Activated T-helper 17 cell treated with anti-CD3 and anti-CD28 coated beads, Interleukin-2, amount 50 U/mL, for 72 hours (primary cell): ENCODE data around the gene EREG. TPM values are rescaled to one million over a fixed set of nuclear protein-coding genes. Genes with fewer than 3 reads are reported as not detected.
"Not testable (repeated sequence)": the region's sequence is repeated elsewhere in the genome, so short reads cannot be mapped to it uniquely, and the experiment has no call there.

Experiments used
- ATAC-seq: fragments of 150-1000 bp; cut with Tn5 transposase; replicated peaks from 2 replicates; pipeline ENCODE4 v1.10.0; 2021; ENCODE audit warnings: mild to moderate bottlenecking, moderate library complexity
- H3K27ac Mint-ChIP-seq: one replicate; pipeline ENCODE4 v1.8.0; 2022; ENCODE audit warnings: mixed read lengths
- H3K27me3 Mint-ChIP-seq: one replicate; pipeline ENCODE4 v1.8.0; 2022; ENCODE audit warnings: mixed read lengths
- H3K36me3 Mint-ChIP-seq: one replicate; pipeline ENCODE4 v1.8.0; 2022; ENCODE audit warnings: low read depth, mild to moderate bottlenecking, mixed read lengths
- H3K4me1 Mint-ChIP-seq: one replicate; pipeline ENCODE4 v1.8.0; 2022; ENCODE audit warnings: mixed read lengths
- H3K4me3 Mint-ChIP-seq: one replicate; pipeline ENCODE4 v1.8.0; 2022; ENCODE audit warnings: mild to moderate bottlenecking, mixed read lengths
- H3K9me3 Mint-ChIP-seq: one replicate; pipeline ENCODE4 v1.8.0; 2022; ENCODE audit warnings: mixed read lengths
- total RNA-seq, 2 donors: library from RNA; stranded (reverse); gene quantifications; one replicate each; pipeline ENCODE4 v1.2.3, GENCODE V29; 2022

The EREG gene
- total RNA-seq, 2 donors from 2014 or later: not detected

DNA sequence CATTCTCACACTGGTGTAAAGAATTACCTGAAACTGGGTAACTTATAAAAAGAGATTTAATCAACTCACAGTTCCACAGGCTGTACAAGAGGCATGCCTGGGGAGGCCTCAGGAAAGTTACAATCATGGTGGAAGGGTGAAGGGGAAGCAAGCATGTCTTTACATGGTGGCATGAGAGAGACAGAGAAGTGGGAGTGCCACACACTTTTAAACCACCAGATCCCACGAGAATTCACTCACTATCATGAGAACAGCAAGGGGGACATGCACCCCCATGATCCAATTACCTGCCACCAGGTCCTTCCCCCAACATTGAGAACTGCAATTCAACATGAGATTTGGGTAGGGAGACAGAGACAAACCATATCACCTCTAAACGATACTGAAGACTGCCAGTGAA lies 33.7 kb upstream of the EREG start:
- Mint-ChIP-seq H3K36me3 (no peaks in the 10 kb centered on the region), H3K27ac (no peak overlapping the region), H3K9me3 (no peaks in the 10 kb centered on the region), H3K4me1 (peaks cover 4% of the 10 kb centered on the region), H3K4me3 (no peak overlapping the region), H3K27me3 (peaks cover 23% of the 10 kb centered on the region)
- ATAC-seq: no peak

DNA sequence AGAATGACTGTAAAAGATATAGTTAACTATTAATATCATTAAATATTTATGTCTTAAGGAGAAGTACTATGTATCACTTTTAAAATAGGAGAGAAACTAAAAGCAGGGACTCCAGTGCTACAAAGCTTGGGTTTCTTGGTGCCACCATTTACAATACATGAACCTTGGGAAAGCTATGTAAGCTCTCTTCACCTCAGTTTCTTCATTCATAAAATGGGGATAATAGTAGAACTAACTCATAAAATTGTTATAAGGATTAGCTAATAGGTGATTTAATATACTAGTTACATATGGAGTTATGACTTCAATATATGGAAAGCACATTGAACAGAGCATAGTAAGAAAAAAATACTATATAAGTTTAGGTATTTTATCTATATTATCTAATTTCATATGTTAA lies 33.0 kb upstream of the EREG start:
- Mint-ChIP-seq H3K4me1 (peaks cover 4% of the 10 kb centered on the region), H3K4me3 (no peak overlapping the region), H3K27me3 (peaks cover 23% of the 10 kb centered on the region), H3K27ac (no peak overlapping the region), H3K36me3 (no peaks in the 10 kb centered on the region), H3K9me3 (no peaks in the 10 kb centered on the region)
- no peak for ATAC-seq

DNA sequence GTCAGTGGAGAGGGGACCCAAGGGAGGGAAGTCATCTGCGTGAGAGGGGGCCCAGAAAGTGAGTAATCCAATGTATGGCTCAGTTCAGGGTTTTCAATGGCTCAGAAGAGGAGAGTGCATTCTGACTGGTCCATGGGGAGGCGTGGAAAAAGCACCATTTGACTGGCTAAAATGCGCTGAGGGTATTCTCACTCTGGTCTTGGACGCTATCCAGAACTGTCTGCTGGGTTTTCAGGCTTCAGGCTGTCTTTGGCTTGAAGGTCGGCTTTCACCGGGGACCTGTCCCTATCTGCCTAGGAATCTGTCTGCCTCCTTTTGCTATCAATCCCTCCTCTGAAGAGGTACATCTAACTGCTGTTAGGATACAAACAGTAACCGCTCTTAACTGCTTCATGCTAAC lies 30.3 kb upstream of the EREG start:
- Mint-ChIP-seq H3K4me1 (peaks cover 4% of the 10 kb centered on the region), H3K36me3 (no peaks in the 10 kb centered on the region), H3K9me3 (no peaks in the 10 kb centered on the region), H3K4me3 (no peak overlapping the region), H3K27me3 (peaks cover 18% of the 10 kb centered on the region), H3K27ac (no peak overlapping the region)
- no peak for ATAC-seq

DNA sequence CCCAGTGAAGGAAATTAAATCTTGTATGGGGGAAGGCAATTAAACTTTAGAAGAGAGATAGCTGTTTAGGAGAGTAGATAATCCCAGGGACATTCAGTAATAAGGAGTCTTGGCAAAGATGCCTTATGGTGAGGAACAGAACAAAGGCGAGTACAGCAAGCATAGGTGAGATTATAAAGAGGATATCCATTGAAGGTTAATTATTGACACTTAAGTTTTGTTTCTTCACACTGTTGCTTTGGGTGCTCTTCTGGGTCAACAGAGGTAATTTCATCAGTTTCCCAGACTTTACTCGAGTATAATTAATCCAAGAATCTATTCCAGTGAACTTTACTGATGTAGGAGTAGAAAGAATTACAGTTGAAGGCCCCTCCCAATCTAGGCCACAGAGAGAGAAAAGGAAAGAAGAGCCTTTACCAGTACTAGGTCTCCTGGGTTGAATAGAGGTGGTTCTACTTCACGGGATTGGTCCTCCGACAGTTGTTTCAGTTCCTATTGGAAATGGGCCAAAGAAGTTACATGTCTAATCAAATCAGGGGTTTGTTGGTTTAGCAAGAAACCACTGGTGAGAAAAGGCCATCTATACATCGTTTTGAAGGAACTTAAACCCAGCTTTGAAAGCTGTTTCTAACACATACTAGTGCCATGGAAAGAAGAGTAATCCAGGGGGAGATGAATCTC lies 29.5 kb upstream of the EREG start:
- H3K27me3 Mint-ChIP-seq: peaks cover 21% of the 10 kb centered on the region
- peaks cover 4% of the 10 kb centered on the region for H3K4me1 Mint-ChIP-seq
- ATAC-seq: no peak
- H3K4me3 Mint-ChIP-seq: no peak overlapping the region
- no peak overlapping the region for H3K27ac Mint-ChIP-seq
- no peaks in the 10 kb centered on the region for H3K9me3 Mint-ChIP-seq
- no peaks in the 10 kb centered on the region for H3K36me3 Mint-ChIP-seq

DNA sequence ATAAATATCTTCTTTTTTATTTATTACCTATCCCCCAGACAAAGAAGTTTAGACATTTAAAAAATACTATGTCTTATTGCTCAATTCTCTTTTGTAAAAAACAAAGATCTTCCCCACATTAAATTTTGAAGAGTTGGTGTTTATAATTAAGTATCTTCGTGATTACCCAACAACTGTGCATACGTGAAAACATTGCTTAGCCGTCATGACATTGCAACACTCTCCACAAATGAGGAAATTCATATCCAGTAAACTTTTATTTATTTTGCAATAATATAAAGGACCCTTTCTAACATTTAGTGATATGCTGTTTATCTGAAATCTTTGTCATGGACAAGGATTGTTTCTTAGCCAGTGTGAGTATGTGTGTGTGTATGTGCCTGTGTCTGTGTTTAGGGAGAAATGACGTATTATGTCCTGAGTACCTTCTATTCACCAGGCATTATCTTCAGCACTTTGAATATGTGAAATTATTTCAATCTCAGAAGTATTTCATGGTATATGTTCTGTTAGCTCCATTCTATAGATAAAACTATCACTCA lies 26.1 kb upstream of the EREG start:
- Mint-ChIP-seq H3K9me3 (peaks cover 5% of the 10 kb centered on the region), H3K4me3 (no peak overlapping the region), H3K27ac (no peak overlapping the region), H3K36me3 (no peaks in the 10 kb centered on the region), H3K27me3 (peaks cover 21% of the 10 kb centered on the region), H3K4me1 (peaks cover 4% of the 10 kb centered on the region)
- ATAC-seq: no peak

DNA sequence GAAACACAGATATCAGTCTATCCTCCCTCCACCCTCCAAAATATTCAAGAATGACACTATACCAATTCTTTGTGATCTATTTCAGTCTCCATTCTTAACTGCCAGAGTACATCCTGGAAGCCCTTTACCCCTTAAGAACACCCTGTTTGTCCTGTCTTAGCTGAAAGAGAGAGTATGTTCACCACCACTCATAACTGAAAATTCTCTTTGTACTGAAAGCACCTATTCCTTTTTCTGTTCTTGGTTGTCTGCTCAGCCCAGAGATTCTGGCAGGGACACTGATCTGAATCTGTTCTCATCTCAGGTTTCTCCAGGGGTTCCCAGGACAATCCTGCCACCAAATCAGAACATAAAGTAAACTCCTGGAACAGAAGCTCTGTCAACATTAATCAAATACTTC lies 25.4 kb upstream of the EREG start:
- H3K4me3 Mint-ChIP-seq: no peak overlapping the region
- H3K27ac Mint-ChIP-seq: no peak overlapping the region
- H3K9me3 Mint-ChIP-seq: peaks cover 7% of the 10 kb centered on the region
- H3K27me3 Mint-ChIP-seq: peaks cover 14% of the 10 kb centered on the region
- no peak for ATAC-seq
- no peaks in the 10 kb centered on the region for H3K36me3 Mint-ChIP-seq
- H3K4me1 Mint-ChIP-seq: no peaks in the 10 kb centered on the region

DNA sequence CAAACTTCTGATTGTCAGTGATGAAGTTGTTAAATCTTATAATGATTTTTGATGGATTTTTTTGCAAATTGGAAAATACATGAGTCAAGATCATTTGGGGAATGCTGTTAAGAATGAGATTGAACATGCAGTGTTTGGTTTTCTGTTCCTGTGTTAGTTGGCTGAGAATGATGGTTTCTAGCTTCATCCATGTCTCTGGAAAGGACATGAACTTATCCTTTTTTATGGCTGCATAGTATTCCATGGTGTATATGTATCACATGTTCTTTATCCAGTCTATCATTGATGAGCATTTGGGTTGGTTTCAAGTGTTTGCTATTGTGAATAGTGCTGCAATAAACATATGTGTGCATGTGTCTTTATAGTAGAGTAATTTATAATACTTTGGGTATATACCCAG lies 24.5 kb upstream of the EREG start:
- H3K4me1 Mint-ChIP-seq, H3K36me3 Mint-ChIP-seq, H3K27ac Mint-ChIP-seq, H3K9me3 Mint-ChIP-seq, H3K4me3 Mint-ChIP-seq, ATAC-seq: not testable (repeated sequence)
- H3K27me3 Mint-ChIP-seq: peaks cover 18% of the 10 kb centered on the region

DNA sequence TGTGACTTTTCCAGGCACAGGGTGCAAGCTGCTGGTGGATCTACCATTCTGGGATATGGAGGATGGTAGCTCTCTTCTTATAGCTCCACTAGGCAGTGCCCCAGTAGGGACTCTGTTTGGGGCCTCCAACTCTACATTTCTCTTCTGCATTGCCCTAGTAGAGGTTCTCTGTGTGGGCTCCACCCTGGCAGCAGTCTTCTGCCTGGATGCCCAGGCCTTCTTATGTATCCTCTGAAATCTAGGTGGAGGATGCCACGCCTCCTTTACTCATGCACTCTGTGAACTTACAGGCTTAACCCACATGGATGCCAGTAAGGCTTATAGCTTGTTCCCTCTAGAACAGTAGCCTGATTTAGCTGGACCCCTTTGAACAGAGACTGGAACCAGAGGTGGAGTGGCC lies 20.9 kb upstream of the EREG start:
- no peak for ATAC-seq
- Mint-ChIP-seq H3K36me3 (no peaks in the 10 kb centered on the region), H3K4me1 (no peaks in the 10 kb centered on the region), H3K27ac (no peak overlapping the region), H3K9me3 (peaks cover 9% of the 10 kb centered on the region), H3K27me3 (peaks cover 15% of the 10 kb centered on the region), H3K4me3 (no peak overlapping the region)

DNA sequence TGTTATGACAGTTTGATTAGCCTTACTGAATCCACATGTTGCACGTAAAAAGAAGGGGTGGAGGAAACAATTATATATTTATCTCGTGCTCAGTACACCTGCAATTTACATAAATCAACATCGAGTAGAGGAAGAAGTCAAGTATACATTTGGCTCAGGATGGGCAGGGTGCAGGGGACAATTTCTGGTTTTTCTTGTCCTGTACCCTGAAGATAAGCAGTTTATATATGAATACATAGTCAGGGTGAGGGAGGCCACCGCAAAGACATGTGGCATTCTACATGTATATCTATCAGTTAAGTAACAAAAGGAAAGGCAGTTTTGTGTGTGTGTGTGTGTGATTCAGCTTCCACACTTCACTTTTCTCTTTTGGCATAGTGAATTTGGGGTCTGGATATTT lies 11.1 kb upstream of the EREG start:
- Mint-ChIP-seq H3K9me3 (no peaks in the 10 kb centered on the region), H3K4me1 (no peaks in the 10 kb centered on the region), H3K27ac (no peak overlapping the region), H3K27me3 (peaks cover 19% of the 10 kb centered on the region), H3K4me3 (no peak overlapping the region), H3K36me3 (no peaks in the 10 kb centered on the region)
- ATAC-seq: no peak

DNA sequence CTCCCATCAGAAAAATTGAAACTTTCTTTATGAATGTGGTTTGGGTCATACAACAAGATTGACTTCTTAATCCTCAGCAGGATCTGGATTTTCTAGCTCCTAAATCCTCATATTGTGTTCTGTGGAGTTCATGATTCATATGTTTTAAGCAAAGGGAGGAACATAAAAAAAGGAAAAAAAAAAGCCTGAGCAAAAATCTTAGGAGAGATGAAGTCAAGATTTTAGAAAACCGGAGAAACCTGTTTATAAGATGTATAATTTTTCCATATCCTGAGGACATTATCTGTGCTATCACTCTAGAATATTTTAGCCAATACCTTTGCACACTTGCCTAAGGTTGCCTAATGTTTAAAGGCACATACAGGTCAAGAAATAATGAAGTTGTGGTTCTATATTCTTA lies 7.0 kb upstream of the EREG start:
- Mint-ChIP-seq H3K27ac (no peak overlapping the region), H3K27me3 (peaks cover 24% of the 10 kb centered on the region), H3K9me3 (no peaks in the 10 kb centered on the region), H3K4me3 (no peak overlapping the region), H3K36me3 (no peaks in the 10 kb centered on the region), H3K4me1 (no peaks in the 10 kb centered on the region)
- ATAC-seq: no peak

DNA sequence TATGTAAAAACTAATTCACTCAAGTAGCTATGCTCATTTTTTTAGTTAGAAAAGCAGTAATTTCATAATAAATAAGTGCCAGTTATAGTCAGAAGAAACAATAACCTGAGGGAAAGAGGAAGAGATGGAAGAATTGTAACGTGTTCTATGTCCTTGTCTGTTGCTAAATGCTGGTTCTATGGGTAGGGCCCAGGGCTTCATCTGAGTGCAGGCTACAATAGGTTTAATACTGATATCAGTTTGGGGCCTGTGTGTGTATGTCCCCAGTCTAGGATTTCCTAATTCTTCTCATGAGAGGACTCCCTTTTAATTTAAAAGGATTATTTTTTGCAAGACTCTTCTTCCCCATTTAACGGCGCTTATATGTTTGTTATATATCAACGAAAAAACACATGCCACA lies 3.3 kb upstream of the EREG start:
- H3K36me3 Mint-ChIP-seq: no peaks in the 10 kb centered on the region
- H3K4me3 Mint-ChIP-seq: no peak overlapping the region
- H3K9me3 Mint-ChIP-seq: no peaks in the 10 kb centered on the region
- H3K27me3 Mint-ChIP-seq: peaks cover 31% of the 10 kb centered on the region
- peaks cover 6% of the 10 kb centered on the region for H3K4me1 Mint-ChIP-seq
- H3K27ac Mint-ChIP-seq: no peak overlapping the region
- no peak for ATAC-seq

DNA sequence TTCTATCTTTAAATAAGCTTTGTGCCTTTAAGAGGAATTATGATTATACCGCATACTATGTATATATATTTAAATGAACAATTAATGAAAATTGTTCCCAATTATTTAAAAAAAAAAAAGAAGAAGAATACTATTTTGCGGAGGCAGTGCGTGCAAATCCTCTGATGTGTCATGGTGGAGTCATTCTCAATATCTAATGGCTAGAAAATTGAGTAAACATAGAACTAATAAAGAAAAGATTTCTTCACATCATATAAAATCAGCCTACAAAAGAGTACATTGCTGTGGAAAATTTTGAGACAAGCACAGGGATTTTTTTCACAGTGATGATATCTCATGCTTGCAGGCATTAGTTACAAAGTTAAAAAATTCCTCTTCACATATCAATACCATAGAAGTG lies 2.6 kb upstream of the EREG start:
- Mint-ChIP-seq H3K27me3 (peaks cover 34% of the 10 kb centered on the region), H3K36me3 (no peaks in the 10 kb centered on the region), H3K4me3 (no peak overlapping the region), H3K27ac (no peak overlapping the region), H3K9me3 (no peaks in the 10 kb centered on the region), H3K4me1 (peaks cover 6% of the 10 kb centered on the region)
- no peak for ATAC-seq

DNA sequence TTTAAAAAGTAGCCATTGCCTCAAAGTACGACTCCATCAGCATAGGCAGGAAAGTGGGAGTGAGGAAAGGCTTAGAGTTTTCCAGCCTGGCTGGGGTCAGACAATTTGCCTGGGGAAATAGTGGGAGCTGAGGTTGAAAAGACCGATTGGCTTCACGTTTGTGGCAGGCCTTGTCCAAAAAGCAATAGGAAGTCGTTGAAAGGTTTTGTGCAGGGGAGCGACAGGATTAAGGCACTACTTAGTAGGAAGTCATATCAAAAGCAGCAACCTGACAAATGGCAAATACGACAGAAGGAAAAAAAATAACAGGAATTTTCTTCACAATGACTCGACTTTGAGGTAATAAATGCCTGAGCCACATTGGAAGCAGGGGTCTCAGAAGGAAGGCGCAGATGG lies 691 bp upstream of the EREG start:
- Mint-ChIP-seq H3K4me3 (peak overlapping the region; percentile 55), H3K36me3 (no peaks in the 10 kb centered on the region), H3K4me1 (peaks cover 6% of the 10 kb centered on the region), H3K27ac (no peak overlapping the region), H3K9me3 (no peaks in the 10 kb centered on the region), H3K27me3 (peaks cover 40% of the 10 kb centered on the region)
- ATAC-seq: no peak

DNA sequence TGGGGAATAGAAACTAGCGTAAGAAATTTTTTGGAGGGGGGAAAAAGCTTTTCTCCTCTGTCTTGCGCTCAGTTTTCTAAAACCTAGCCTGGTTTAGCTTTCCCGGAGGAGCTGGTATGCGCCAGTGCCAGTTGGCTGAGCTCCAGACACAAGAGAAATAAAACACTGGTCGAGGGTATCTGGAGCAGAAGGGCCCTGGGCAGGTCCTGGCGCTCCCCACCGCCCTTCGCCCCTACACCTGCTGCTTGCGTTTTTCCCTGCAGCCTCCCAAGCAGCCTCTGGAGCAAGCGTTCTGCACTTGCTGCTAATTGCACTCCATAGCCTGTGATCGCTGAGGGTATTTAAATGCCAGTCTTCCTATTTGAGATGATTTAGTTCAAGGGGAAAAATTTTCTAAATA lies 816 bp downstream of the EREG start:
- Mint-ChIP-seq H3K27ac (no peak overlapping the region), H3K4me3 (peak overlapping the region; percentile 55), H3K9me3 (no peaks in the 10 kb centered on the region), H3K36me3 (no peaks in the 10 kb centered on the region), H3K4me1 (peaks cover 6% of the 10 kb centered on the region), H3K27me3 (peaks cover 41% of the 10 kb centered on the region)
- ATAC-seq: no peak

DNA sequence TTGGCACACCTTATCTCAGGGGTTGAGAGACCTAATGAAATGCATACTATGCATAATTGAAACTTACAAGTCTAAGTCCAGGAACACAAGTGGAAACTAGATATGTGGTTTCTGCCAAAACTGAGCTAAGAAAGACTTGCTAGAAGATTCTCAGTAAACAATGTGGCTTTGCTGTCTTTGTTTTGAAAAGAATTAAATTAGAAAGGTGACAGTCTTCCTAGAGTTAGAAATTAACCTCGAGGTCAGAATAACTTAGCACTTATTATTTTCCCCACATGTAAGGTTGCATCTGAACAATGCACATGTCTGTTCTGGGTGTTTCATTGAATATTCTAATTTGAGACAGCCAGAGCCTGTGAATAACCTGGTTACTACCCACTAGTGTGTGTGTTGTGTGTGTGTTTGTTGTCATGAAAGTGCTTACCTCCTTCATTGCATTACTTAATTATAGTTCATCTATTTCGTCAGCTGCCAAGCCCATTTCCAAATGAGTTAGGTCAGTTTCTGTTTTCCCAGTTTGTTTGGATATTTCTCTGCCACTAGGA lies 1.5 kb downstream of the EREG start:
- no peak for ATAC-seq
- no peak overlapping the region for H3K27ac Mint-ChIP-seq

More for the DNA sequence above, 1.5 kb downstream of the EREG start:
- H3K4me3 Mint-ChIP-seq: no peak overlapping the region
- H3K27me3 Mint-ChIP-seq: peaks cover 44% of the 10 kb centered on the region
- H3K9me3 Mint-ChIP-seq: no peaks in the 10 kb centered on the region
- peaks cover 6% of the 10 kb centered on the region for H3K4me1 Mint-ChIP-seq
- no peaks in the 10 kb centered on the region for H3K36me3 Mint-ChIP-seq
